Kidney (tissue), 14 donors: ENCODE results near the gene WWOX. TPM values are rescaled to one million over a fixed set of nuclear protein-coding genes. Genes with fewer than 3 reads are reported as not detected.

Experiments used
- DNase-seq, 5 donors: peaks; one replicate each; pipeline ENCODE4 v3.0.0-alpha.2; 2013 to 2020
- FAIRE-seq: peaks from 2 replicates; lab custom pipeline; 2012; peaks lifted over from hg19 to GRCh38; lab: Jason Lieb, UNC
- H3K27ac ChIP-seq, 2 donors: one replicate each; pipeline ENCODE4 v1.7.0; 2013; ENCODE audit warnings: low read depth in 2 of 2, low read length in 2 of 2, inconsistent platforms in 1 of 2
- H3K27me3 ChIP-seq: one replicate; pipeline ENCODE4 v1.7.1; 2013; ENCODE audit warnings: low read length, inconsistent platforms; ENCODE audit not compliant: control insufficient read depth, insufficient read depth
- H3K36me3 ChIP-seq, 3 donors: one replicate each; pipeline versions ENCODE4 v1.7.0 to v1.7.1; 2013; ENCODE audit warnings: low read length in 3 of 3, control low read depth in 1 of 3, inconsistent platforms in 1 of 3; ENCODE audit not compliant: insufficient read depth in 3 of 3, control insufficient read depth in 2 of 3
- H3K4me1 ChIP-seq, 3 donors: one replicate each; pipeline versions ENCODE4 v1.7.0 to v1.7.1; 2013; ENCODE audit warnings: low read length in 3 of 3, inconsistent platforms in 1 of 3, low read depth in 1 of 3; ENCODE audit not compliant: control insufficient read depth in 2 of 3, insufficient read depth in 2 of 3
- H3K4me3 ChIP-seq, 3 donors: one replicate each; pipeline versions ENCODE4 v1.7.0 to v1.8.1; 2013; ENCODE audit warnings: low read length in 3 of 3, control low read depth in 1 of 3, inconsistent platforms in 1 of 3
- H3K9ac ChIP-seq, 3 donors: one replicate each; pipeline versions ENCODE4 v1.7.0 to v1.7.1; 2013; ENCODE audit warnings: low read length in 3 of 3, control low read depth in 1 of 3, inconsistent platforms in 1 of 3
- H3K9me3 ChIP-seq, 3 donors: one replicate each; pipeline versions ENCODE4 v1.7.0 to v1.7.1; 2013; ENCODE audit warnings: low read length in 3 of 3, control low read depth in 1 of 3, inconsistent platforms in 1 of 3; ENCODE audit not compliant: control insufficient read depth in 2 of 3, insufficient read depth in 1 of 3
- intact Hi-C: fragments of 100-400 bp; cut with DNase I; formaldehyde crosslinking; loops from one replicate; pipeline ENCODE4 v1.11.1; 2022
- polyA plus RNA-seq: library from polyadenylated mRNA; stranded (reverse); fragments of 350-450 nt; fragmentation: Illumina TruSeq; extraction: RNeasy Lipid Tissue Mini Kit (QIAGEN cat#74804); gene quantifications from one replicate; pipeline ENCODE4 v1.2.3, GENCODE V29; 2014; ENCODE audit warnings: low read depth, low replicate concordance; ENCODE audit not compliant: insufficient read depth
- total RNA-seq: library from RNA; stranded (reverse); fragmentation: NEBNext Ultra II Directional; extraction: Animal tissue kit (Norgen Biotek cat#: 25700); gene quantifications from one replicate; pipeline ENCODE4 v1.2.1, GENCODE V29; 2021
- TF ChIP-seq, protein P1 (sequence below): IDR thresholded peaks from 3 replicates; pipeline ENCODE4 v1.5.1; 2012; ENCODE audit warnings: mild to moderate bottlenecking, moderate library complexity, borderline replicate concordance; ENCODE audit not compliant: insufficient read depth; ENCODE audit errors: extremely low read depth
- donor health status: control.
- donor health status: control.
- donor health status: control.
- donor health status: control.
- donor health status: control.
- donor health status: DM: yes; HTN: yes; CAD: no.
- donor health status: Normal renal cell carcinoma (clear cell type).

WWOX gene
- total and polyA plus RNA-seq, 2 donors from 2014 or later, result 22.5 to 30.3 TPM

DNA sequence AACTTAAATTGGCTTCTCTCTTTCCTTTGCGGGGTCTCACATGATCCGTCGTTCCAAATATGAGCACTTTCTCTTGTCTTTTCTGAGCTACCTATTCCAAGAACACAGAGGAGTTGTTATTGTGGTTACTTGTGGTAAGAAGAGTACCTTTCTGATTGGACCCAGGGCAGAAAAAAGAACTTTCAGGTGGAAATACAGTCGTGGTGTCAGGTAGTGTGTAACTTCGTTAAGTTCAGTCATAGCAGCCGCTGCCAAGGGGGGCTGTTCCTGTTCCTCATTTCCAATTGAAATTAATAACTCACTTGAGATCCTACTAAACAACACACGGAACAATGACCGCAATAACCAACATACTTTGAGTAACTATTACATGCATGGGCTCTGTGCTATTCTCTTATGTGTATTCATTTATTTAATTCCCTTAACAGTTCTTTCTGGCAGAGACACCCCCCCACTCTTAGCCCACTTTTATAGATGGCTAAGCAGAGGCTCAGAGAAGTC lies 819.4 kb downstream of the WWOX start:
- H3K9ac ChIP-seq, result no peak overlapping the region
- no peaks in the 10 kb centered on the region for H3K27me3 ChIP-seq
- TF ChIP-seq, protein P1, sequence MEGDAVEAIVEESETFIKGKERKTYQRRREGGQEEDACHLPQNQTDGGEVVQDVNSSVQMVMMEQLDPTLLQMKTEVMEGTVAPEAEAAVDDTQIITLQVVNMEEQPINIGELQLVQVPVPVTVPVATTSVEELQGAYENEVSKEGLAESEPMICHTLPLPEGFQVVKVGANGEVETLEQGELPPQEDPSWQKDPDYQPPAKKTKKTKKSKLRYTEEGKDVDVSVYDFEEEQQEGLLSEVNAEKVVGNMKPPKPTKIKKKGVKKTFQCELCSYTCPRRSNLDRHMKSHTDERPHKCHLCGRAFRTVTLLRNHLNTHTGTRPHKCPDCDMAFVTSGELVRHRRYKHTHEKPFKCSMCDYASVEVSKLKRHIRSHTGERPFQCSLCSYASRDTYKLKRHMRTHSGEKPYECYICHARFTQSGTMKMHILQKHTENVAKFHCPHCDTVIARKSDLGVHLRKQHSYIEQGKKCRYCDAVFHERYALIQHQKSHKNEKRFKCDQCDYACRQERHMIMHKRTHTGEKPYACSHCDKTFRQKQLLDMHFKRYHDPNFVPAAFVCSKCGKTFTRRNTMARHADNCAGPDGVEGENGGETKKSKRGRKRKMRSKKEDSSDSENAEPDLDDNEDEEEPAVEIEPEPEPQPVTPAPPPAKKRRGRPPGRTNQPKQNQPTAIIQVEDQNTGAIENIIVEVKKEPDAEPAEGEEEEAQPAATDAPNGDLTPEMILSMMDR, result no peak
- intact Hi-C loops, result no loop called here
- H3K36me3 ChIP-seq, result no peaks in the 10 kb centered on the region
- peaks cover 0 to 6% (median 0%) of the 10 kb centered on the region in 3 donors for H3K9me3 ChIP-seq
- H3K4me1 ChIP-seq, result no peaks in the 10 kb centered on the region
- DNase-seq, result no peak
- no peak overlapping the region for H3K27ac ChIP-seq
- no peak overlapping the region for H3K4me3 ChIP-seq
- no peak for FAIRE-seq

DNA sequence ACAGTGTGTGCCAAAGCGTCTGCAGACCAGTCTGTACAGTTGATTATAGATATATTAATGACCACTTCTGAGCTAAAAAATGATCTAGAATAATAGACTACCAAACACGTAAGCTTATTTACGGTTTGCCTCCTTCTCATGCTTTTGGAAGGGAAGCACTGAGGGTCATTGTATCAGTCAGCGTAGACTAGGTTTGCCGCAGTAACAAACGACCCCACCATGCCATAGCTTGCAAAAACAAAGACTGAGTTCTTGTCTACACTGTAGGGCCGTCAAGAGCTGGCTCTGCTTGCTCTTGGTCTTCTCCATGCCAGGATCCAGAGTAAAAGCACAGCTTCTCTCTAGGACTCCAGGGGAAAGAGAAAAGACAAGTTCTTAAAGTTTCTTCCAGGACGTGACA lies 820.4 kb downstream of the WWOX start:
- intact Hi-C loops, result no loop called here
- no peak overlapping the region for H3K27ac ChIP-seq
- DNase-seq, result no peak
- FAIRE-seq, result no peak
- H3K4me3 ChIP-seq, result no peak overlapping the region
- no peaks in the 10 kb centered on the region for H3K4me1 ChIP-seq
- TF ChIP-seq, protein P1, result no peak
- no peaks in the 10 kb centered on the region for H3K27me3 ChIP-seq
- no peaks in the 10 kb centered on the region for H3K36me3 ChIP-seq
- peaks cover 0 to 6% (median 0%) of the 10 kb centered on the region in 3 donors for H3K9me3 ChIP-seq
- H3K9ac ChIP-seq, result no peak overlapping the region

GRCh38 chr16:78920621-78921020 lies 821.2 kb downstream of the WWOX start:
- H3K36me3 ChIP-seq, result no peaks in the 10 kb centered on the region
- H3K4me3 ChIP-seq, result no peak overlapping the region
- H3K4me1 ChIP-seq, result no peaks in the 10 kb centered on the region
- no peaks in the 10 kb centered on the region for H3K27me3 ChIP-seq
- no peak overlapping the region for H3K27ac ChIP-seq
- H3K9ac ChIP-seq, result no peak overlapping the region
- DNase-seq (no peak), FAIRE-seq (no peak)
- TF ChIP-seq, protein P1, result no peak
- intact Hi-C loops, result no loop called here
- peaks cover 0 to 6% (median 0%) of the 10 kb centered on the region in 3 donors for H3K9me3 ChIP-seq
